KMS-11 (cell line): ENCODE data around the gene ARHGEF19.

ENCODE experiments used
- H2AFZ ChIP-seq: fragments of 200-600 bp; sonication (generic); 2 replicates; pipeline ENCODE4 v1.6.1; 2016; ENCODE audit warnings: antibody characterized with exemption, mixed run types, low read depth
- H3K27ac ChIP-seq: fragments of 200-600 bp; sonication (generic); 2 replicates; pipeline ENCODE4 v1.6.1; 2016; ENCODE audit warnings: mild to moderate bottlenecking, mixed run types
- H3K27me3 ChIP-seq: fragments of 200-600 bp; sonication (generic); 2 replicates; pipeline ENCODE4 v1.6.1; 2017; ENCODE audit warnings: mild to moderate bottlenecking, low read depth, mixed run types, moderate library complexity; ENCODE audit not compliant: insufficient read depth
- H3K36me3 ChIP-seq: fragments of 200-600 bp; sonication (generic); 2 replicates; pipeline ENCODE4 v1.6.1; 2017; ENCODE audit warnings: mild to moderate bottlenecking, mixed run types; ENCODE audit not compliant: insufficient read depth
- H3K4me1 ChIP-seq: fragments of 200-600 bp; sonication (generic); 2 replicates; pipeline ENCODE4 v1.6.1; 2016; ENCODE audit warnings: mild to moderate bottlenecking, low read depth, mixed run types; ENCODE audit not compliant: poor library complexity, severe bottlenecking
- H3K4me2 ChIP-seq: fragments of 200-600 bp; sonication (generic); 2 replicates; pipeline ENCODE4 v1.7.0; 2016; ENCODE audit warnings: mild to moderate bottlenecking, mixed run types
- H3K4me3 ChIP-seq: fragments of 200-600 bp; sonication (generic); IDR thresholded peaks from 2 replicates; pipeline ENCODE4 v1.6.1; 2017; ENCODE audit warnings: low read depth, low read length, mixed read lengths; ENCODE audit not compliant: insufficient read depth
- H3K79me2 ChIP-seq: fragments of 200-600 bp; sonication (generic); 2 replicates; pipeline ENCODE4 v1.6.1; 2016; ENCODE audit warnings: low read depth, mixed run types; ENCODE audit not compliant: insufficient read depth
- H3K9ac ChIP-seq: fragments of 200-600 bp; sonication (generic); 2 replicates; pipeline ENCODE4 v1.6.1; 2016; ENCODE audit warnings: mild to moderate bottlenecking, mixed run types
- H4K20me1 ChIP-seq: fragments of 200-600 bp; sonication (generic); 2 replicates; pipeline ENCODE4 v1.6.1; 2016; ENCODE audit warnings: mild to moderate bottlenecking, mixed run types; ENCODE audit not compliant: insufficient read depth
- TF ChIP-seq, protein P1 (sequence below): fragments of 200-600 bp; sonication (generic); conservative IDR thresholded peaks from 2 replicates; pipeline ENCODE4 v1.6.1; 2017; ENCODE audit warnings: low read depth, mild to moderate bottlenecking, antibody characterized with exemption, low read length, moderate library complexity, mixed read lengths

Gene ARHGEF19

DNA sequence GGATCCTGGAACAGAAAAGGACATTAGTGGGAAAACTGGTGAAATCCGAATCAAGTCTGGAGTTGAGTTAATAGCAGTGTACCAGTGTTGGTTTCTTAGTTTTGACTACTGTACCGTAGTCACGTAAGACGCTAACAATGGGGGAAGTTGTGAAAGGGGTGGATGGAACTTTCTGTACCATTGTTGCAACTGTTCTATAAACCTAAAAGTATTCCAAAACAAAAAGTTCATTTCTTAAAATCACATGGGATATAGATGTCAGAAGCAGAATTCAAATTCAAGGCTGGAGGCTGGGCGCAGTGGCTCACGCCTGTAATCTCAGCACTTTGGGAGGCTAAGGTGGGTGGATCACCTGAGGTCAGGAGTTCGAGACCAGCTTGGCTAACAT lies 16.9 kb downstream of the ARHGEF19 start:
- Histone ChIP-seq H2AFZ (no peak overlapping the region), H3K27ac (no peak overlapping the region), H3K9ac (no peak overlapping the region), H3K79me2 (no peaks in the 10 kb centered on the region), H3K4me1 (peaks cover 4% of the 10 kb centered on the region), H3K27me3 (no peaks in the 10 kb centered on the region), H3K4me3 (no peak overlapping the region), H3K4me2 (no peak overlapping the region), H3K36me3 (no peaks in the 10 kb centered on the region), H4K20me1 (no peaks in the 10 kb centered on the region)
- TF ChIP-seq, protein P1, sequence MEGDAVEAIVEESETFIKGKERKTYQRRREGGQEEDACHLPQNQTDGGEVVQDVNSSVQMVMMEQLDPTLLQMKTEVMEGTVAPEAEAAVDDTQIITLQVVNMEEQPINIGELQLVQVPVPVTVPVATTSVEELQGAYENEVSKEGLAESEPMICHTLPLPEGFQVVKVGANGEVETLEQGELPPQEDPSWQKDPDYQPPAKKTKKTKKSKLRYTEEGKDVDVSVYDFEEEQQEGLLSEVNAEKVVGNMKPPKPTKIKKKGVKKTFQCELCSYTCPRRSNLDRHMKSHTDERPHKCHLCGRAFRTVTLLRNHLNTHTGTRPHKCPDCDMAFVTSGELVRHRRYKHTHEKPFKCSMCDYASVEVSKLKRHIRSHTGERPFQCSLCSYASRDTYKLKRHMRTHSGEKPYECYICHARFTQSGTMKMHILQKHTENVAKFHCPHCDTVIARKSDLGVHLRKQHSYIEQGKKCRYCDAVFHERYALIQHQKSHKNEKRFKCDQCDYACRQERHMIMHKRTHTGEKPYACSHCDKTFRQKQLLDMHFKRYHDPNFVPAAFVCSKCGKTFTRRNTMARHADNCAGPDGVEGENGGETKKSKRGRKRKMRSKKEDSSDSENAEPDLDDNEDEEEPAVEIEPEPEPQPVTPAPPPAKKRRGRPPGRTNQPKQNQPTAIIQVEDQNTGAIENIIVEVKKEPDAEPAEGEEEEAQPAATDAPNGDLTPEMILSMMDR: no peak

DNA sequence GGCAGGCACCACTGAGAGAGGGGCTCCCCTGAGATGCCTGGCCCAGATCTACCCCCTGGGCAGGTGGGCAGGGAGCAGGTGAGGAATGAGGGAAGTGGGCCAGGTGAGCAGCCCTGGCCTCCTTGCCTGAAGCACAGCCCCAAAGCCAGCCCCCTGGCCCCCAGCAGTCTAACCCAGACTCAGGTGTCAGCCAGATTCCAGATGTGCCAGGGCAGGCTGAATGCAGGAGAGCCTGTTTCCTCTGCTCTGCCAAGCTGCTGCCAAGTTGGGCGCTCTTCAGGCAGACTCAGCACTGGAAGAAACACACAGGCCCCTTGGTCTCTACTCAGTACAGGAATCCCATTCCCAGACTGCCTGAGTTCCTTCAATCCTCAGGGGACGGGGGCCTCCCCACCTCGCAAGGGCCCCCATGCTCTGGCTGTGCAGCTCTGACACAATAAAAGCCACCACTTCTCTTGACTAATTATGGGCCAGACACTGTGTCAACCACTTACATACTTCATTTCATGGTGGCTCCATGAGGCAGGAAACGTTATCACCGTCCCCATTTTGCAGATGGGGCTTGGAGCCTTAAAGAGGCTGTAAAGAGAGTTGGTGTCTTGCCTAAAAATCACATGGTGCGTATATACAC lies 20.4 kb downstream of the ARHGEF19 start:
- Histone ChIP-seq H3K9ac (no peak overlapping the region), H3K79me2 (no peaks in the 10 kb centered on the region), H3K4me3 (no peak overlapping the region), H3K36me3 (no peaks in the 10 kb centered on the region), H4K20me1 (no peaks in the 10 kb centered on the region), H2AFZ (no peak overlapping the region), H3K27me3 (no peaks in the 10 kb centered on the region), H3K4me2 (no peak overlapping the region), H3K4me1 (peaks cover 4% of the 10 kb centered on the region), H3K27ac (no peak overlapping the region)
- TF ChIP-seq, protein P1: no peak

DNA sequence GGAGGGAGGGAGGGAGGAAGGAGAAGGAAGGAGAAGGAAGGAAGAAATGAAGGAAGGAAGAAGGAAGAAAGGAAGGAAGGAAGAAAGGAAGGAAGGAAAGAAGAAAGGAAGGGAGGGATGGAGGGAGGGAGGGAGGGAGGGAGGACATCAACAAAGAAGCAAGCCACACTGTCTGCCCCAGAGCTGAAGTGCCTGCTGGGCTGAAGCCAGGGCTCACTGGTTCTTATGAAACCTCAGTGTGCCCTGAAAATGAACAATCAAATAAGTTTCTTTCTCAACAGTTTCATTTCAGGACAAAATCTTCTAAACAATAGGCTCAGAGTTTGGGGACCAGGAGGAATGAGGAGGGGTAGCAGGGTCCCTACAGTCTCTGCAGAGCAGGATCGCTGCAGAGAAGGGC lies 21.1 kb downstream of the ARHGEF19 start:
- Histone ChIP-seq H3K79me2 (no peaks in the 10 kb centered on the region), H4K20me1 (no peaks in the 10 kb centered on the region), H2AFZ (no peak overlapping the region), H3K9ac (no peak overlapping the region), H3K27ac (no peak overlapping the region), H3K4me1 (peaks cover 4% of the 10 kb centered on the region), H3K4me2 (no peak overlapping the region), H3K4me3 (no peak overlapping the region), H3K27me3 (no peaks in the 10 kb centered on the region), H3K36me3 (no peaks in the 10 kb centered on the region)
- TF ChIP-seq, protein P1: no peak

DNA sequence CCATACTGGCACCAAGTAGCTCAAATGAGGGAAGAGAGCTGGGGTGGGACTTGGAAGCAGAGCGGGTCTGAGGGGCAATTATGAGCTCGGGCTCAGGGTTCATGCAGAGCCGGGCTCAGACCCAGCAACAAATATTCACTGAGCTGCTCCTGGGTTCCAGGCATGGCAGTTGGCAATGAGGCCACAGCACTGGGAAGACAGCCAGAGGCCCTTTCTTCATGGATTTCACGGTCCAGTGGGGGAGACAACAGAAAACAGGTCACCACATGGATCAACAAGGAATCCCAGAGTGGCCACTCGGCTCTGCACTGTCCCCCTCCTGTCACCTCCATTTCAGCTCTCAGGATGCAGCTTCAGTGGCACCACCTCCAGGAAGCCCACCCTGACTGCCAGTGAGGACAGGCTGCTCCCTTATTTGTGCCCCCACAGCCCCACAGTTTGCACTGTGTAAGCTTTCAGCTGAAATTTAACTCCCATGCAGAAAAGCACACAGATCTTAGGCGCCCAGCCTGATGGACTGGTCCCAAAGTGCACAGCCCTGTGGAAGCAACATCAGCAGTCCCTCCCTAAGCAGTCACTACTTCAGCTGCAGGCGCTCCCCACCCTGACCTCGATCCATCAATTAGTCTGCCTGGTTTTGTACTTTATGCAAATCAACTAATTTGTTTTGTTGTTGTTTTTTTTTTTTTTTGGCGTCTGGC lies 22.4 kb downstream of the ARHGEF19 start:
- Histone ChIP-seq H3K4me2 (no peak overlapping the region), H4K20me1 (no peaks in the 10 kb centered on the region)

More for the DNA sequence above, 22.4 kb downstream of the ARHGEF19 start:
- Histone ChIP-seq H3K27me3 (no peaks in the 10 kb centered on the region), H3K4me1 (peaks cover 4% of the 10 kb centered on the region), H3K79me2 (no peaks in the 10 kb centered on the region), H3K4me3 (no peak overlapping the region), H3K27ac (no peak overlapping the region), H3K9ac (no peak overlapping the region), H2AFZ (no peak overlapping the region), H3K36me3 (no peaks in the 10 kb centered on the region)
- TF ChIP-seq, protein P1: no peak
